GM06990 (cell line): Measurements from ENCODE around the gene PNPLA7.

ENCODE experiments used
- DNase-seq: peaks from one replicate; pipeline ENCODE4 v3.0.0-alpha.2; 2011; ENCODE audit not compliant: insufficient read length; ENCODE audit errors: extremely low read depth
- H3K27me3 ChIP-seq: replicated peaks from 2 replicates; pipeline ENCODE4 v1.6.0; 2011; ENCODE audit warnings: low read length; ENCODE audit not compliant: control insufficient read depth, insufficient read depth
- H3K36me3 ChIP-seq: 2 replicates; pipeline ENCODE4 v1.5.1; 2011; ENCODE audit warnings: low read length; ENCODE audit not compliant: control insufficient read depth, insufficient read depth
- H3K4me3 ChIP-seq: replicated peaks from 2 replicates; pipeline ENCODE4 v1.5.1; 2011; ENCODE audit warnings: low read depth, mild to moderate bottlenecking, control low read depth, low read length
- TF ChIP-seq, protein P1 (sequence below): IDR thresholded peaks from 2 replicates; pipeline ENCODE4 v1.5.1; 2011; ENCODE audit warnings: low read length, control low read depth, mild to moderate bottlenecking, inconsistent platforms; ENCODE audit not compliant: insufficient read depth, poor library complexity, severe bottlenecking

PNPLA7 gene

GRCh38 chr9:137531099-137531765 lies 19.0 kb downstream of the PNPLA7 start:
- no peaks in the 10 kb centered on the region for H3K27me3 ChIP-seq
- H3K4me3 ChIP-seq: no peak overlapping the region
- no peak for DNase-seq
- TF ChIP-seq, protein P1, sequence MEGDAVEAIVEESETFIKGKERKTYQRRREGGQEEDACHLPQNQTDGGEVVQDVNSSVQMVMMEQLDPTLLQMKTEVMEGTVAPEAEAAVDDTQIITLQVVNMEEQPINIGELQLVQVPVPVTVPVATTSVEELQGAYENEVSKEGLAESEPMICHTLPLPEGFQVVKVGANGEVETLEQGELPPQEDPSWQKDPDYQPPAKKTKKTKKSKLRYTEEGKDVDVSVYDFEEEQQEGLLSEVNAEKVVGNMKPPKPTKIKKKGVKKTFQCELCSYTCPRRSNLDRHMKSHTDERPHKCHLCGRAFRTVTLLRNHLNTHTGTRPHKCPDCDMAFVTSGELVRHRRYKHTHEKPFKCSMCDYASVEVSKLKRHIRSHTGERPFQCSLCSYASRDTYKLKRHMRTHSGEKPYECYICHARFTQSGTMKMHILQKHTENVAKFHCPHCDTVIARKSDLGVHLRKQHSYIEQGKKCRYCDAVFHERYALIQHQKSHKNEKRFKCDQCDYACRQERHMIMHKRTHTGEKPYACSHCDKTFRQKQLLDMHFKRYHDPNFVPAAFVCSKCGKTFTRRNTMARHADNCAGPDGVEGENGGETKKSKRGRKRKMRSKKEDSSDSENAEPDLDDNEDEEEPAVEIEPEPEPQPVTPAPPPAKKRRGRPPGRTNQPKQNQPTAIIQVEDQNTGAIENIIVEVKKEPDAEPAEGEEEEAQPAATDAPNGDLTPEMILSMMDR: no peak
- H3K36me3 ChIP-seq: no peaks in the 10 kb centered on the region

GRCh38 chr9:137530331-137530730 lies 19.9 kb downstream of the PNPLA7 start:
- TF ChIP-seq, protein P1: no peak
- H3K36me3 ChIP-seq: no peaks in the 10 kb centered on the region
- H3K4me3 ChIP-seq: no peak overlapping the region
- DNase-seq: no peak
- no peaks in the 10 kb centered on the region for H3K27me3 ChIP-seq

GRCh38 chr9:137524981-137525317 lies 25.3 kb downstream of the PNPLA7 start:
- H3K36me3 ChIP-seq: no peaks in the 10 kb centered on the region
- TF ChIP-seq, protein P1: no peak
- DNase-seq: no peak
- no peaks in the 10 kb centered on the region for H3K27me3 ChIP-seq
- H3K4me3 ChIP-seq: no peak overlapping the region

DNA sequence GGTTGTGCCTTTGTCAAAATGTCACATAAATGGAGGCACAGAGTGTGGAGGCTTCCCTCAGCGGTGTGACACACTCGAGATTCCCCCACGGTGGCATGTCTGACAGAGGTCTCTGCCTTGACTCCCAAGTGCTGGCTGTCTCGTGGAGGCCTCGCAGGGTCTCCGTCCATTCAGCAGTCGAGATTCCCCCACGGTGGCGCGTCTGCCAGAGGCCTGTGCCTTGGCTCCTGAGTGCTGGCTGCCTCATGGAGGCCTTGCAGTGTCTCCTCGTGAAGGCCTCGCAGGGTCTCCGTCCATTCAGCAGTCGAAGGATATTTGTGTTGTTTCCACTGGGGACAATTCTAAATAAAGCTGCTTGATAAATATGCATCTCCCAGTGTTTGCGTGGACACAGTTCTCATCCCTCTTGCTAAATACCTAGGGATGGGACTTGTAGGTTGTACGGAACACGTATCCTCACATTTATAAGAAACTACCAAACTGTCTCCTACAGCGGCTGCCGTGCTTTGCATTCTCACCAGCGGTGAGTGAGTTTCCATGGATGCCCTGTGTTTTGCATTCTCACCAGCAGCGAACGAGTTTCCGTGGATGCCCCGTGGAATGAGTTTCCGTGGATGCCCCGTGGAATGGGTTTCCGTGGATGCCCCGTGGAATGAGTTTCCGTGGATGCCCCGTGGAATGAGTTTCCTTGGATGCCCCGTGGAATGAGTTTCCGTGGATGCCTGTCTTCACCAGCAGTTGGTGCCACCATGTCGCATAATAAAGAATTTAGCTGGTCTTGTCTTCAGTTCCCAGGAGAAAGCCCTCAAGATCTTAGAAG lies 25.8 kb downstream of the PNPLA7 start:
- H3K36me3 ChIP-seq: no peaks in the 10 kb centered on the region
- no peak overlapping the region for H3K4me3 ChIP-seq
- TF ChIP-seq, protein P1: no peak
- H3K27me3 ChIP-seq: no peaks in the 10 kb centered on the region
- DNase-seq: no peak

- Histone ChIP-seq H3K36me3 (no peaks in the 10 kb centered on the region), H3K4me3 (no peak overlapping the region), H3K27me3 (no peaks in the 10 kb centered on the region)
- DNase-seq: no peak
- TF ChIP-seq, protein P1: no peak
Measured at GRCh38 chr9:137522746-137523455, 27.3 kb downstream of the PNPLA7 start.
